ENCODE results near the gene ADD2.

Gene ADD2

GRCh38 chr2:70789304-70790135, 21.5 kb upstream of the ADD2 start:
- in situ Hi-C loops (cut with MboI; ENCODE audit: low sequenced_read_pairs) = no loop called here

GRCh38 chr2:70785137-70785911, 17.3 kb upstream of the ADD2 start:
- in situ Hi-C loops (cut with MboI; ENCODE audit: low sequenced_read_pairs) = no loop called here

- in situ Hi-C loops (cut with MboI; ENCODE audit: low sequenced_read_pairs) = no loop called here
Measured at GRCh38 chr2:70784320-70784719, 16.3 kb upstream of the ADD2 start.

GRCh38 chr2:70779911-70780545, 12.0 kb upstream of the ADD2 start:
- in situ Hi-C loops (cut with MboI; ENCODE audit: low sequenced_read_pairs) = no loop called here

- in situ Hi-C loops (cut with MboI; ENCODE audit: low sequenced_read_pairs) = no loop called here
Measured at GRCh38 chr2:70779491-70779890, 11.5 kb upstream of the ADD2 start.

- in situ Hi-C loops (cut with MboI; ENCODE audit: low sequenced_read_pairs) = no loop called here
Measured at GRCh38 chr2:70778676-70779075, 10.7 kb upstream of the ADD2 start.

- in situ Hi-C loops (cut with MboI; ENCODE audit: low sequenced_read_pairs) = no loop called here
Measured at GRCh38 chr2:70777450-70777849, 9.4 kb upstream of the ADD2 start.

- in situ Hi-C loops (cut with MboI; ENCODE audit: low sequenced_read_pairs) = no loop called here
Measured at GRCh38 chr2:70776266-70776665, 8.3 kb upstream of the ADD2 start.

GRCh38 chr2:70775141-70775540, 7.1 kb upstream of the ADD2 start:
- in situ Hi-C loops (cut with MboI; ENCODE audit: low sequenced_read_pairs) = no loop called here

GRCh38 chr2:70772486-70773155, 4.6 kb upstream of the ADD2 start:
- in situ Hi-C loops (cut with MboI; ENCODE audit: low sequenced_read_pairs) = no loop called here

GRCh38 chr2:70771446-70771845, 3.4 kb upstream of the ADD2 start:
- in situ Hi-C loops (cut with MboI; ENCODE audit: low sequenced_read_pairs) = no loop called here

- in situ Hi-C loops (cut with MboI; ENCODE audit: low sequenced_read_pairs) = no loop called here
Measured at GRCh38 chr2:70769450-70769849, 1.4 kb upstream of the ADD2 start.

- in situ Hi-C loops (cut with MboI; ENCODE audit: low sequenced_read_pairs) = no loop called here
Measured at GRCh38 chr2:70768590-70769085, 638 bp upstream of the ADD2 start.

GRCh38 chr2:70767079-70767698, 811 bp downstream of the ADD2 start:
- in situ Hi-C loops (cut with MboI; ENCODE audit: low sequenced_read_pairs) = no loop called here

GRCh38 chr2:70766357-70767078, 1.5 kb downstream of the ADD2 start:
- in situ Hi-C loops (cut with MboI; ENCODE audit: low sequenced_read_pairs) = no loop called here

GRCh38 chr2:70765507-70765906, 2.5 kb downstream of the ADD2 start:
- in situ Hi-C loops (cut with MboI; ENCODE audit: low sequenced_read_pairs) = no loop called here

GRCh38 chr2:70759446-70759845, 8.6 kb downstream of the ADD2 start:
- in situ Hi-C loops (cut with MboI; ENCODE audit: low sequenced_read_pairs) = no loop called here

GRCh38 chr2:70757966-70758365, 10.0 kb downstream of the ADD2 start:
- in situ Hi-C loops (cut with MboI; ENCODE audit: low sequenced_read_pairs) = no loop called here

- in situ Hi-C loops (cut with MboI; ENCODE audit: low sequenced_read_pairs) = no loop called here
Measured at GRCh38 chr2:70757360-70757759, 10.6 kb downstream of the ADD2 start.

GRCh38 chr2:70756128-70756527, 11.9 kb downstream of the ADD2 start:
- in situ Hi-C loops (cut with MboI; ENCODE audit: low sequenced_read_pairs) = no loop called here

All from HL-60/S4 treated with retinoic acid at 250 ng/mL for 4 days and 3 days (cell line).